AG09319 (cell line): ENCODE data around the gene ALG10B.
"Not testable (repeated sequence)": the region's sequence is repeated elsewhere in the genome, so short reads cannot be mapped to it uniquely, and the experiment has no call there.

Experiments used
- DNase-seq: peaks from one replicate; pipeline ENCODE4 v3.0.0-alpha.2; 2010; ENCODE audit warnings: low read depth; ENCODE audit errors: extremely low read depth
- TF ChIP-seq, protein P1 (sequence below): IDR thresholded peaks from 2 replicates; pipeline ENCODE4 v1.5.1; 2011; ENCODE audit warnings: low read depth, mild to moderate bottlenecking, inconsistent platforms, low read length, moderate library complexity

ALG10B gene

DNA sequence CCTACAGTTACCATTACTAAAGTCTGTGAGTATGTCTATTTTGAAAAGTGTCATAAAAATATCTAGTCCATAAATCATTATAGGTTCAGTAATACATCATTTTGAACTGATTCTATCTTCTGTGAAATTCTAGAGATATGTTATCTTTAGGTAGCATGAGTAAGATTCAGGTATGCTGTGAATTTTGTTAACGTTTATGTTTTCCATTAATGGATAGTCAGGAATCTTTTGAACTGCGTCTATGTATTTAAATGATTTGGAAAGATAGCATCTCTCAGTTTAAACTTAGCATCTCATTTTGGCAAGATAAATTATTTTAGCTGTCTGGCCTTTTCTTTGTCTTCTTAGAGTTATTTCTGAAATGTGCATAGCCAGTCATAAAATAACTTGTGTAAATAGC lies 8.3 kb downstream of the ALG10B start:
- DNase-seq = no peak
- TF ChIP-seq, protein P1, sequence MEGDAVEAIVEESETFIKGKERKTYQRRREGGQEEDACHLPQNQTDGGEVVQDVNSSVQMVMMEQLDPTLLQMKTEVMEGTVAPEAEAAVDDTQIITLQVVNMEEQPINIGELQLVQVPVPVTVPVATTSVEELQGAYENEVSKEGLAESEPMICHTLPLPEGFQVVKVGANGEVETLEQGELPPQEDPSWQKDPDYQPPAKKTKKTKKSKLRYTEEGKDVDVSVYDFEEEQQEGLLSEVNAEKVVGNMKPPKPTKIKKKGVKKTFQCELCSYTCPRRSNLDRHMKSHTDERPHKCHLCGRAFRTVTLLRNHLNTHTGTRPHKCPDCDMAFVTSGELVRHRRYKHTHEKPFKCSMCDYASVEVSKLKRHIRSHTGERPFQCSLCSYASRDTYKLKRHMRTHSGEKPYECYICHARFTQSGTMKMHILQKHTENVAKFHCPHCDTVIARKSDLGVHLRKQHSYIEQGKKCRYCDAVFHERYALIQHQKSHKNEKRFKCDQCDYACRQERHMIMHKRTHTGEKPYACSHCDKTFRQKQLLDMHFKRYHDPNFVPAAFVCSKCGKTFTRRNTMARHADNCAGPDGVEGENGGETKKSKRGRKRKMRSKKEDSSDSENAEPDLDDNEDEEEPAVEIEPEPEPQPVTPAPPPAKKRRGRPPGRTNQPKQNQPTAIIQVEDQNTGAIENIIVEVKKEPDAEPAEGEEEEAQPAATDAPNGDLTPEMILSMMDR = no peak

DNA sequence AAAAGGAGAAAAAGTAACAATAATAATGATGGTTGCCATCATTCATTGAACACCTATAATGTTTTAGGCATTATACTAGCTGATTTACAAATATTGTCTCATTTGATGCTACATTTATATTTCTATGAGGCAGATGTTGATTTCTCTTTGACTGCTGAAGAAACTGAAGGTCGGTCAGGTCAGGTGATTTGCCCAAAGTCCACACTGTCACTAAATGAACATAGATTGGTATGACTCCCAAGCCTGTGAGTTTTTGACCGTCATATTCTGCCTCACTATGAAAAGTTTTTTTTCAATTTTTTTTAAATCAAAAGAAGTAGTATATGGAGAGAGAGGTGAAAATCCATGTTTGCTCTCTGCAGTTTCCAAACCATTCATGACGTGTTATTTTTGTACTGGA lies 10.8 kb downstream of the ALG10B start:
- DNase-seq = no peak
- TF ChIP-seq, protein P1 = no peak

DNA sequence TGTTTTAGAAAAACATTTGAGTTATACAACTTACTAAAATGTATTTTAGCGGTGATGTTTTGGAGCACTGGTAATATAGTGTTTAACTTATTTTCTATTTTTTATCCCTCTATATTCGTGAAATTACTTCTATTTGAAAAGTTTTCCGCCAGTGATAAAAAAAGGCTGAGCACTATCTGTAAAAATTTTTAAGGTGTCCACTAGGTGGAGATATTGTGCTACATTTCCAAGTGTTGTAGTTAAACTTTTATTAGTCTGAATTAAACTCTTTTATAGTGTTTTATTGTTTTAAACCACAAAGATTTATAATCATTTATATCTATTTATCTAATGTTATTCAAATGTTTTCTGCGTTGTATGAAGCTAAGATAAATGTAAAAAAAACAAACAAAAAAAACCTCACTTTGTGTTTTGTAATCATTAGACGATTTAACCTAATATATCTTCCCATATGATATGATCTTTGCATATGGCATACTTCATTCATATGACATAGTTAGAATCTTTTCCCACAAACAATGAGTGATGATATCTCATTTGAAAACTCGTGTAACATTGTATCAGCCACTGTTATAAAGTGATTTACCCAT lies 11.8 kb downstream of the ALG10B start:
- TF ChIP-seq, protein P1 = peak; percentile 50

DNA sequence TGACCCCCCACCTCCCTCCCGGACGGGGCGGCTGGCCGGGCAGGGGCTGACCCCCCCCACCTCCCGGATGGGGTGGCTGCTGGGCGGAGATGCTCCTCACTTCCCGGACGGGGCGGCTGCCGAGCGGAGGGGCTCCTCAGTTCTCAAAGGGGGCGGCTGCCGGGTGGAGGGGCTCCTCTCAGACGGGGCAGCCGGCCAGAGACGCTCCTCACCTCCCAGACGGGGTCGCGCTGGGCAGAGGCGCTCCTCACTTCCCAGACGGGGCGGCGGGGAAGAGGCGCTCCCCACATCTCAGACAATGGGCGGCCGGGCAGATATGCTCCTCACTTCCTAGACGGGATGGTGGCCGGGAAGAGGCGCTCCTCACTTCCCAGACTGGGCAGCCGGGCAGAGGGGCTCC lies 13.8 kb downstream of the ALG10B start:
- DNase-seq = not testable (repeated sequence)

More for the DNA sequence above, 11.8 kb downstream of the ALG10B start:
- peak; percentile 4 for DNase-seq

DNA sequence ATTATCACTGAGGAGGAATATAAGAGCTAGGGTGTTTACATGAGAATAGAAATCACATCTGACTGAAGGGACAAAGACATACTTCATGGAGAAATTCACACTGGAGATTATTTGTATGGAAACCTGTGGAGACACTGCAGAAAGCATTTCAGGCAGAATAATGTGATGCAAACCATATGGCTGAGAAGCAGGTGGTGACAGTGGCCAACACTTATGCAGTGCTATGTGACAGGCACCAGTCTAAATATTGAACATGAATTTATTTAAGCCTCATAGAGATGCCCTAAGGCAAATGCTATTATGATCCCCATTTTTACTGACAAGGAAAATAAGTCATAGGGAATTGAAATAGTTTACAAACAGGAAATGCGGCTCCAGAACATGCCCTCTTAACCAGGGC lies 16.2 kb downstream of the ALG10B start:
- DNase-seq = no peak
- TF ChIP-seq, protein P1 = no peak

DNA sequence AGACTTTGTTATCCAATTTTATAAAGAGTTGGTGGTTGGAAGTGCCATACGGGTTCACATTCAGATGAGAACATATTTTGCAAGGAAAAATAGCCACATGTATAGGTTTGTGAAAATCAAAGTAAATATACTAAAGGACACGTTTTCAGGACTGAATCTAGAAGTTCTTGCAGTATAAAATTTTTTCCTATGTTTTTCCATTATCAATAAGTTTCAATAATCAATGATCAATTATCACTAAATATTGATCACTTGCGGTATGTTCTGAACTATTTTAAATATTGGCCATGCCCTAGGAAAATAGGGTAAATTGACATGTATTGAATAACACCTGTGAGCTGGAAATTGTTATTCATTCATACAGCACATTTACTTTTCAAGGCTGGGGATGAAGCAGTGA lies 25.9 kb downstream of the ALG10B start:
- TF ChIP-seq, protein P1 = no peak
- DNase-seq = no peak

DNA sequence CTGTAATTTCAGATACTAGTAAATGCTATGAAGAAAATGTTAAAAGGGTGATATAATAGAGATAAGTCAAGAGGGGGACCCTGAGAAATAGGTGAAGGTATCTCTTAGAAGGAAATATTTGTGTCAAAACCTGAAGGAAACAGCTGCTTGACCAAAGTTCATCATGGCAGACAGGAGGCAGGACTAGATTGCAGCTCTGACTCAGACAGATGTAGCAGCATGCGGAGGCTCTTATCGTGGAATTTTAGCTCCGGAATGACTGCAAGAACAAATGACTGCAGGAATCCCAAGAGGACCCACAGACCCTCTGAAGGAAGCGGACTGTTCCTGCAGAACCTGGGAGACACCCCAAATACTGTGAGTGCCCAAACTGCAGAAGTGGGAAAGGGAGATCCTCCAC lies 26.7 kb downstream of the ALG10B start:
- not testable (repeated sequence) for DNase-seq

DNA sequence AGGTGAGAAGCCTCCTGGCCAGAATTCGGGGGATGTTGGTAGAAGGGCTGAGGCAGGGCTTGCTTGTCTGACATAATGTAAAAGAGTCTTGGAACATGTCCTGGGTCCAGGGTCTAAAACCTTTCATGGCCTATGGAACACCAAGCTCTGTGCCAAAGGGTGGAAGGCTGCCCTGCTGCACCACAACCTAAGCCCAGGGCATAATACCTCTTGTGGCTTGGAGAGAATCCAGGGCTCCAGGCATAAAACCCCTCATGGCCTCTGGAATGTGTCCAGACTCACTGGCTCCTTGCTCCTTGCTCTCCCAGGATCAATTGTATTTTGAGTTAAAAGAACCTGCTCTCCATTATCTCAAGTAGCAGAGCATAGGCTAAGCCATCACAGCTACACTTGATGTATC lies 27.3 kb downstream of the ALG10B start:
- DNase-seq = not testable (repeated sequence)

DNA sequence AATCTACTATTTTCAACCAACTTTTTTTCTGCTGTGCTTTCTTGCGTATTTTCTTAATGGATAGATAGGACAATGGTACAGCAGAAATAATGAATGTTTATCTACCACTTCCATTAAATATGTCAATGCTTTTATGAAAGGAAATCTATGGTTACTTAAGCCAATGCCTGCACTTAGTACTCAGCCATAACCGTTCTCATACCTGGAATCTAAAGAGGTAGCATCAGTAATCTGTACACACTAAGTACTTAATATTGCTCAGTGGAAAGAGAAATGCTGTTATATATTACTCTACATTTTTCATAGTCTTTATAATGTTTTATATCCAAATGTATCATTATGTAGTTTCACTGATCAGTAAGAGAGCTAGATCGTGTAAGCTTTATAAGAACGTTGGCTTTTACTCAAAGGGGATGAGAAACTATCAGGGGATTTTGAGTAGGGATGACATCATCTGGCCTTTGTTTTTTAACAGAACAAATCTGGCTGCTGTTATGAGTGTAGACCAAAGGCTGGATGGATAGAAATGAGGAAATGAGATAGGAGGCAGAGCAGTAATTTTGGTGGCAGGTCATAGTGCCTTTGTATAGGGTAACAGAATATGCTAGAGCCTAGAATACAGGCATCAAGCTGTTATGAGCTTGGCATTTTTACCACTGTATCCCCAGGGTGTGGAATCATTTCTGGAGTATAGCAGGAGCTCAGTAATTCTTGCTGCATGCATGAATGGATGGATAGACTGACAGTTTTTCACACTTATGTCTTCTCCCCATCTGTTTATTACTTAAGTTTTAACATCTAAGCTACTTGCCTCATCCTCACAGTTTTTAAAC lies 34.0 kb downstream of the ALG10B start:
- TF ChIP-seq, protein P1 = no peak
- no peak for DNase-seq

DNA sequence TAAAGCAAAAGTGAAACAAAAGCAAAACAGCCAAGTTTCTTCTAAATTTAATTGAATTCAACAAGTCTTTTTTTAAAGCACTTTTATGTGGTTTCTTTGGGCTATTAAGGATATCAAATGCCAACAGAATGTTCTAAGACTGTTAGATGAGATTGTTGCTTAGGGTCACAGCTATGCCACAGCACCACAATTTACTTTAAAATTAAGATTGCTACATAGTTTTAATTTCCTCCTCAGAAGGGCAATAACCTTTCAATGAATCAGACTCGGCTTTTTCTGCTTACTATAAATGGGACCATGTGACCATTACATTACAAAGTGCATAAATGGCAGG lies 34.6 kb downstream of the ALG10B start:
- DNase-seq = not testable (repeated sequence)
